HG03439 (cell line): ENCODE data around the gene SUMF1.

Experiments
- ATAC-seq: cut with Tn5 transposase; IDR thresholded peaks from one replicate; pipeline ENCODE4 v1.9.1; 2021; ENCODE audit warnings: mild to moderate bottlenecking, moderate library complexity; ENCODE audit not compliant: unreplicated experiment

SUMF1 gene

DNA sequence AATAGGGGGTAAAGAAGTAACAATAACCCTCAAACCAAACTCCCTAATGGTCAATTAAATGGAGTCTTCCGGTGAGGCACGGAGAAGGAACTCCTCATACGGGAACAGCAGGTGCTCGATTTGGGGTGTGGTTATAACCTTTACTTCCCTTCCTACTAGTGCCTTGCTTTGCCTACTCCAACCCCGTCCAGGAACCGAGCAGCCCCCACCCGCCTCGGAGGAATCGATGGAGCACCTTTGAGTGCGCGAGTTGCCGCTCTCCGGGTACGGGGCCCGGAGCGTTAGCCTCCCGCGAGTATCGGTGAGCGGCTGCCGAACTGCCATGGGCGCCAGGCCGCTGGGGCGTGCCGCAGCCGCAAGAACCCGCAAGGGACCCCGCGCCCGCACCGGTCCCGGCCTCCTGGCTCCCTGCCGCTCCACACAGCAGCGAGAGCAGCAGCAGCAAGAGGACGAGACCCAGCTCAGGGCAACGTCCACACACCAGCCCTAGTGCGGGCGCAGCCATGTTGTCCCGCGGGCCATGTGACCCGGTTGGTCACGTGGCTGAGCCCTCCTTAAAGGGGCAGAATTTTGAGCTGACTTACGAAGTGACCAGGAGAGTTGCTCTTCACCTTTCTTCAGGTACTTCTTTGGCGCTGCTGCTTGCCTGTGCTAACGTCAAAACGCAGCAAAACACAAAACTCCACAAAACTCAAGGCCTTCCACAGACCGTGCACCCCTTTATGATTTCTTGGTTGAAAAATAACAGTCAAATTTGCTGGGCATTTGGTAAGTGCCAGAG lies at the start of gene SUMF1:
Gene SUMF1, minus strand, starts transcription at position 529 of the 781 bp plus-strand sequence. Its CDS starts 24 bp downstream, at position 505.
- peak; percentile 100 for ATAC-seq

- ATAC-seq = no peak
Measured at GRCh38 chr3:4515916-4516579, 49.0 kb upstream of the SUMF1 start.

- no peak for ATAC-seq
Measured at GRCh38 chr3:4514916-4515315, 47.8 kb upstream of the SUMF1 start.

GRCh38 chr3:4514321-4514720 lies 47.3 kb upstream of the SUMF1 start:
- ATAC-seq = no peak

- ATAC-seq = no peak
Measured at GRCh38 chr3:4512895-4513616, 46.0 kb upstream of the SUMF1 start.

- ATAC-seq = no peak
Measured at GRCh38 chr3:4511491-4512262, 44.6 kb upstream of the SUMF1 start.

DNA sequence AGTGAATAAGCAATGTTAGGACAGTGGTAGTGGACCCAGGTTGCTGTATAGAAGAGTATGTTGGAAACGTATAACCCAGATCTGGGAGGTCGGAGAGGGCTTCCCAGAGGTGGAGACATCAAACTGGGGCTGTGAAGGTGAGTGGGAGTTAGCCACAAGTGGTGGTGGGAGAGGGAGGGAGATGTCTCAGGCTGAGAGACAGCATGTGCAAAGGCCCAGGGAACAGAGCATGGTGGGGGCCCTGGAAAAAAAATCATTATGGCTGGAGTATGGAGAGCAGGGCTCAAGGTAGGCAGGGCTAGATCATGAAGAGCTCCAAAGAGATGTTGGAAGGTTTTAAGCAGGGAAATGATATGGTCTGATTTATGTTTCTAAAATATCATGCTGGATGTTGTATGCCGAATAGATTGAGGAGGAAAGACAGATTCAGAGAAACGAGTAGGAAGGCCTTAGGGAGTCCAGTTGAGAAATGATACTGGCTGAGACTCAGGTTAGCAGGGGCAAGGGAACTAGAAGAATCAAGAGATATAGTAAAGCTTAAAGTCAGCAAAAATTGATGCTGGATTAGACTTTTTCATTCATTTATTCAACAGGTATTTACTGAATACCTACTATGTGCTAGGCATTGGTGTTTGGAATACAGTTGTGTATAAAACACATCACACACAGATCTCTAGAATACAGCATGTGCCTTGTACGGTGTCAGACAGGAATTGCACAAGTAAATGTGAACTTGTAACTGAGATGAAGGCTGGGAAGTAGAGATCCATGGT lies 43.1 kb upstream of the SUMF1 start:
- ATAC-seq = no peak

DNA sequence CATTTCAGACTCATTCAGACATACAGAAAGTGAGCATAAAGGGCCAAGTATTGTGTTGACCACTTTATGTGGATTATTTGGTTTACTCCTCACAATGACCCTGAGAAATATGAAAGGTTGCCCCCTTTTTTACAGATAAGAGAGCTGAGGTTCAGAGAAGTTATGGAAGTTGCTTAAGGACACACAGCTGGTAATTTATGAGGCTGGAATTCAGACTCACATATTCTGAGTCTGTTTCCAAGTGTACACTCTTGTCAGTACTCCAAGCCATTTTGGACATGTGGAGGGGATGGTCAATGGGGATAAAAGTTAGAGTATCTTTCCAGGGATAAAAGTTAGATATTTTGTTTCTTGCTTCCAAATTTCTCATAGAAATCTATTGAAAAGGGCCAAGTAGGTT lies 42.0 kb upstream of the SUMF1 start:
- no peak for ATAC-seq

DNA sequence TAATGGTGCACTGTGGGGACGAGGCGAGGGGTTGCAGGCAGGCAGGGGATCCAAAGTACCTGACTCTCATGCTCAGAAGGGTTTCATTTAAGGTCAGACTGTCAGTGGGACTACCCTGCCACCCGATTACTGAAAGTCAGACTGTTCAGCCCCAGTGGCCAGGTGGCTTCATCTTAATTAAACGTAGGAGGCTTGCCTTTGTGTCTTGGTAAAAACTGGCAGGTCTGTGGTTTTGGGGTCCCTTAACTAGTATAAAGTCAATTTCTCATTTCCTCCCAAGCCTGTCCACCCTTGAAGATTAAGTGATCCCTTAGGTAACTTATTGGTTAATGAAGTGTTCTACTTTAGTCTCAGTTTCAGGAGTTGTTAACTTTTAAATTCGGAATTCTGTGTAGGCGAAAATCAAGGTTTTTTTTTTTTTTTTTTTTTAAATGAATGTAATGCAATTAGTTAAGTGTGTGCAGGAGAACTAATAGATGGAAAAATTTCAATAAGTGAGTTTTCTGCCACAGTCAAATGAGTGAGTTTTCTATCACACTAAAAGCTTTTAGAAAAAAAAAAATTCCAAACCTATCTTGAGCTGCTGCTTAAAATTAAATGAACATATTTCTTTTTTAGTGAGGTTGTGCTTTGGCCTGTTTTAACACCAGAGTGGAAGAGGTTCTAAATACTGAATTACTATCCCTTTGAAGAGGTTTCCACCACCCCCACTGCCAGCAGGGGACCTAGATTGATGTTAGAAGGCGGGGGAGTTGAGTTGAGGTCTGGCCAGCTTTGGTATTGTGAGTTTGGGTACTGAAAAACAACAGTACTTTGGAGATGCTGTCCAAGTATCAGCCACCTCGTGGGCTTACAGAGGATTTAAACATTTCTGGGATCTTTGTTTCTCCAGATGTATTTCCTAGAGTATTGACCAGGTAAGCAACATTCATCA lies 41.2 kb upstream of the SUMF1 start:
- ATAC-seq = peak; percentile 51

- ATAC-seq = peak; percentile 34
Measured at GRCh38 chr3:4507024-4507596, 40.0 kb upstream of the SUMF1 start.

DNA sequence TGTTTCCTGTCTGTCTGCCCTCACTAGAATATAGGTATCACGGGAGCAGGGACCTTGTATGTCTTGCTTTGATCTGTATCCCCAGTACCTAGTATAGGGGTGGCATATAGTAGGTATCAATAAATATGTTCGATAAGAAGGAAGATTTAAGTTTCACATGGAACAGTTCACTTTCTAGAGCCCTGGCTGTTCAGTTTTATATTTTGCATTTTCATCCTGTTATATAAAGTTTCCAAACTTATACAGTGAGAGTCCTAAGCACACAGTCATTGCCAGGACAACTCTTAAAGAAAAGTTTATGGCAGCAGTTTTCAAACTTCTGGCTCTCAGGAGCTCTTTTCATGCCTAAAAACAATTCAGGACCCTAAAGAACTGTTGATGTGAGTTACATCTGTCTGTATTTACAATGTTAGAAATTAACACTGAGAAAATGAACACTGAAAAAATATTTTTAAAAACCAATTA lies 39.5 kb upstream of the SUMF1 start:
- no peak for ATAC-seq

GRCh38 chr3:4505688-4506558 lies 38.9 kb upstream of the SUMF1 start:
- no peak for ATAC-seq

DNA sequence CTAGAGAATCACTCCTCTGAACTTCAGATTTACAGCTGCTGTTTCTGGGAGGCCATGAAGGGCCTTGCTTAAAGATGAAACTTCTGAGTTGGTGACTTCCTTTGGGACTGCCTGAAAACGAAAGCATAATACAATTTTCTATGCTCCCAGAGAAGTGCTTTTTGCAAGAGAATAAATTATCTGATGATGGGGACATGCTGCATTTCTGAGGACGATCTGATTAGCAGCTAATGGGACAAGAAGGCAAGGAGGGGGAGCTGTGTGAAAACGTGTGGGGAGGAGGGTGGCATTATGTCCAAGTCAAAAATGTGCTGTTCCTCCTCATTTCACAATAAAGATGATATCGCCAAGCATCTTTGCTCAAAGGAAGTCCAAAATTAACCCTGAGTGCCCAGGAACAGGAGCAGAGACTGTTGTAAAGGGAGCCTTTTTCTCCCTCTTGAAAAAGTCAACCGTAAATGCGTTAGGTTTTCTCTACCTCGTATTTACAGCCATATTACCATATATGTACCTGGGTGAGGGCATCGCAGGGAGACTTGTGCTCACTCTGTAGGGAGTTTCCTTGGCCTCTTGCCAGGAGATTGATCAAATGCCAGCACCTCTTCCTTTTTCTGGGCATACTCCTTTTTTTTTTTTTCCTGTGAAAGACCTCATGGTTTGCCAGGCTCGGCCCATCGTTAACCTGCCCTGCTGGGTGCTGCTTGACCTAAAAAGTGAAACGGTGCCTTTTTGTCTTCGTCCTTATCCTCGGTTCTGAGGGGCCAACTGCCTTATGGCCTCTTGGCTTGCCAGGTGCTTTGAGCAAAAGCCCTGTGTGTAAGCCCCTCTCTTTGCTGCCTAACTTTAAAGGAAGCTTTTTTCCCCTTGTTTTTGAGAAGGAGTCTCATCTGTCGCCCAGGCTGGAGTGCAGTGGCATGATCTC lies 37.5 kb upstream of the SUMF1 start:
- no peak for ATAC-seq

- ATAC-seq = no peak
Measured at GRCh38 chr3:4503050-4503449, 36.0 kb upstream of the SUMF1 start.

GRCh38 chr3:4501927-4502326 lies 34.9 kb upstream of the SUMF1 start:
- no peak for ATAC-seq

- ATAC-seq = no peak
Measured at GRCh38 chr3:4501437-4501836, 34.4 kb upstream of the SUMF1 start.

- no peak for ATAC-seq
Measured at GRCh38 chr3:4498446-4498845, 31.4 kb upstream of the SUMF1 start.
